NCI-H748 treated with DMSO at 0.1 percent for 48 hours (cell line): ENCODE results near the gene LILRB1.
"Not testable (repeated sequence)": the region's sequence is repeated elsewhere in the genome, so short reads cannot be mapped to it uniquely, and the experiment has no call there.

Experiments used
- DNase-seq: peaks from one replicate; lab custom pipeline; 2025; lab: John Stamatoyannopoulos, UW

LILRB1 gene

GRCh38 chr19:54624934-54625730 is 5.2 kb upstream of the LILRB1 start:
- not testable (repeated sequence) for DNase-seq

DNA sequence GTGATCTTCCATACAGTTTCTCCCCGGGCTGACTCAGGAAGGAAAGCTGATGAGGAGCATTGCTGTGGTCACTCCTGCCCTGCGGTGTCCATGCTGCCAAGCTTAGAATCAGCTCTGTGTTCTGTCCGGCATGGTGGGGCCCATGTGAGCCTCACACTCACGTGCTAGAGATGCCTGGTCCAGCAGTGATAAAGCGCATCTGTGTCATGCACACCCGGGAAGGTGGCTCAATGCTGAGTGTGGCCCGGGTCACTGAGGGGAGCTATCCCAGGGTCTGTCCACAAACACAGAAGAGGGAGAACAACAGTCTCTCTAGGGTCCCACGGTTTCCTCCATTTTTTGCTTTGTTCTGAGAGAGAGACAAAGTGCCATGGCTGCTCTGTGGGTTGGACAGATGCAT is 3.5 kb upstream of the LILRB1 start:
- DNase-seq: no peak

- not testable (repeated sequence) for DNase-seq
Measured at GRCh38 chr19:54627912-54628311, 2.4 kb upstream of the LILRB1 start.

DNA sequence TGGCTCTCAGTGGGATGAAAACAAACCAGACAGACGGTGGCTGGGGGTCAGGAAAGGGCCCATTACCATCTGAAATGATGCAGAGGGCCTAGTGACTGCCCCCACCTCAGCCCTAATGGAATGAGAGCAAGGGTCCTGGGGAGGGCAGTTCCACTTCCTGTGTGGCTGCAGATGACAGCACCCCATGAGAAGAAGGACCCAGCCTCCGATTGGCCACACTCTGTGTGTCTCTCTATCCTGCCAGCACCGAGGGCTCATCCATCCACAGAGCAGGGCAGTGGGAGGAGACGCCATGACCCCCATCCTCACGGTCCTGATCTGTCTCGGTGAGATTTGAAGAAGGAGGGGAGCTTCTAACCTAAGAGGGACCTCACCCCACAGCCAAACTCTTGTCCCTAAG is 498 bp downstream of the LILRB1 start:
- DNase-seq: no peak

DNA sequence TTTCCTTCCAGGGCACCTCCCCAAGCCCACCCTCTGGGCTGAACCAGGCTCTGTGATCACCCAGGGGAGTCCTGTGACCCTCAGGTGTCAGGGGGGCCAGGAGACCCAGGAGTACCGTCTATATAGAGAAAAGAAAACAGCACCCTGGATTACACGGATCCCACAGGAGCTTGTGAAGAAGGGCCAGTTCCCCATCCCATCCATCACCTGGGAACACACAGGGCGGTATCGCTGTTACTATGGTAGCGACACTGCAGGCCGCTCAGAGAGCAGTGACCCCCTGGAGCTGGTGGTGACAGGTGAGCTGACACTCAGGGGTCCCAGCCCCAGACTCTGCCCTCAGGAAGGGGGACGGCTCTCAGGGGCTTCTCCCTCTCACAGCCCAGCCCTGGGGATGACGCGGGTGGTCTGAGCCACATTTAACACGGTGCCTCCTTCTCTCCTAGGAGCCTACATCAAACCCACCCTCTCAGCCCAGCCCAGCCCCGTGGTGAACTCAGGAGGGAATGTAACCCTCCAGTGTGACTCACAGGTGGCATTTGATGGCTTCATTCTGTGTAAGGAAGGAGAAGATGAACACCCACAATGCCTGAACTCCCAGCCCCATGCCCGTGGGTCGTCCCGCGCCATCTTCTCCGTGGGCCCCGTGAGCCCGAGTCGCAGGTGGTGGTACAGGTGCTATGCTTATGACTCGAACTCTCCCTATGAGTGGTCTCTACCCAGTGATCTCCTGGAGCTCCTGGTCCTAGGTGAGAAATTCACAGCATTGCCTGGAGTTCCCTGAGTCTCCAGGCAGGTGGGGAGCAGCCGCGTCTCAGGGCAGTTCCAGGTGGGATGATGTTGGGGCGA is 1.4 kb downstream of the LILRB1 start:
- DNase-seq: not testable (repeated sequence)

DNA sequence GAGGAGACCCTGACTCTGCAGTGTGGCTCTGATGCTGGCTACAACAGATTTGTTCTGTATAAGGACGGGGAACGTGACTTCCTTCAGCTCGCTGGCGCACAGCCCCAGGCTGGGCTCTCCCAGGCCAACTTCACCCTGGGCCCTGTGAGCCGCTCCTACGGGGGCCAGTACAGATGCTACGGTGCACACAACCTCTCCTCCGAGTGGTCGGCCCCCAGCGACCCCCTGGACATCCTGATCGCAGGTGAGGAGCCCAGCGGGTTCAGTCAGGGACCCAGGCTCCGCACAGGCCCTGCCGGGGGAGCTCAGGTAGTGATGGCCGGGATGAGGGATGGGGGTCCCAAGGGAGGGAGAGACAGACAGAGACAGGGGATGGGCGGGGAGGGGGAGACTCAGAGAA is 2.2 kb downstream of the LILRB1 start:
- not testable (repeated sequence) for DNase-seq

DNA sequence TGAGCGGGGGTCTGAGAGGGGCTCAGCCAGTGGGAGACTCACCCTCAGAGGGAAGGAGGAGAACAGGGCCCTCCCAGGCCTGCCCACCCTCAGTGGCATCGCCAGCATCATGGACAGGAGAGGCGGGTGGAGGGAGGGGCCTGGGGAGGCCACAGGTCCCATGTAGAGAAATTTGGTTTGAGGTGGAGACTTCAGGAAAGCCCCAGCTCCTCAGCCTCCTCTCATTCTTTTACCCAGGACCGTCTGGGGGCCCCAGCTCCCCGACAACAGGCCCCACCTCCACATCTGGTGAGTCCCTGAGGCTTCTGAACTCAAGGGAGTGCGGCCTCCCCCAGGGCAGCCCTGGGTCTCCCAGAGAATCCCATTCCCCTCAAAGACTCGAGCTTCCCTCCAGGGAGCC is 3.1 kb downstream of the LILRB1 start:
- no peak for DNase-seq

- DNase-seq: not testable (repeated sequence)
Measured at GRCh38 chr19:54636081-54636480, 5.8 kb downstream of the LILRB1 start.

GRCh38 chr19:54638683-54639082 is 8.4 kb downstream of the LILRB1 start:
- no peak for DNase-seq

GRCh38 chr19:54642953-54643352 is 12.7 kb downstream of the LILRB1 start:
- DNase-seq: not testable (repeated sequence)

DNA sequence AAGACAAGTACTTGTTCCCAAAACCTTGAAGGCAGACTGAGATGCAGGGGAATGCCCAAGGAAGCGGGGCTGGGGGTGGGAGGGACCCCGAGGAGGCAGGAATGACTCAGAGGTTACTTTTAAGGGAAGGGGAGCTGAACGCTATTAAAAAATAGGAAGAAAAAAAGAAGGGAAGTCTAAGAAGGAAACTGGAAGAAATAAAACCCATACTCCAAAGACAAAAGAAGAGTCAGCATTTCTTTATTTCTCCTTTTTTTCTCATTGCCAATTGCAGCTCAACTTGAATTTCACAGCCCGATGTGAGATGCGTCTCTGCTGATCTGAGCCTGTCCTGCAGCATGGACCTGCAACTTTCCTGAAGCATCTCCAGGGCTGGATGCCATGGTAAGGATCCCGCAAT is 13.3 kb downstream of the LILRB1 start:
- DNase-seq: not testable (repeated sequence)

- no peak for DNase-seq
Measured at GRCh38 chr19:54644056-54644455, 13.8 kb downstream of the LILRB1 start.

- no peak for DNase-seq
Measured at GRCh38 chr19:54646331-54646841, 16.1 kb downstream of the LILRB1 start.

- DNase-seq: no peak
Measured at GRCh38 chr19:54648129-54648528, 17.8 kb downstream of the LILRB1 start.

DNA sequence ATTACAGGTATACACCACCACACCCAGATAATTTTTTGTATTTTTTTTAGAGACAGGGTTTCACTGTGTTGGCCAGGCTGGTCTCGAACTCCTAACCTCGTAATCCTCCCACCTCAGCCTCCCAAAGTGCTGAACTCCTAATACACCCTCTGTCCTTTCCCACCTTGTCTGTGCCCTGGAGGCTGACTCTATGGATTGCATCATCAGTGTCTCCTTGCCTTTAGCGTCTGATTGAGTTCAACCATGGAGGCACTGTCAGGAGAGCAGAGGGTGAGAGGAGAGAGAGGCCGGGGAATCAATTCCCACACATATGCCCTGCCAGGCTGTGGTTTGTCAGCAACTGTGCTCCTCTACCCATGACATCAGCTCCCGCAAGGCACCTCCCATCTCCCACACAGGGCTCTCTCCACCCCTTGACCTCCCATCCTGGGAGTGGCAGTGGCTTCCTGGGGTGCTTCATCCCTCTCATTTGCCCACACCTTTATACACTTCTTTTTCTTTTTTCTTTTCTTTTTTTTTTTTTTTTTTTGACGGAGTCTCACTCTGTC is 19.9 kb downstream of the LILRB1 start:
- no peak for DNase-seq

DNA sequence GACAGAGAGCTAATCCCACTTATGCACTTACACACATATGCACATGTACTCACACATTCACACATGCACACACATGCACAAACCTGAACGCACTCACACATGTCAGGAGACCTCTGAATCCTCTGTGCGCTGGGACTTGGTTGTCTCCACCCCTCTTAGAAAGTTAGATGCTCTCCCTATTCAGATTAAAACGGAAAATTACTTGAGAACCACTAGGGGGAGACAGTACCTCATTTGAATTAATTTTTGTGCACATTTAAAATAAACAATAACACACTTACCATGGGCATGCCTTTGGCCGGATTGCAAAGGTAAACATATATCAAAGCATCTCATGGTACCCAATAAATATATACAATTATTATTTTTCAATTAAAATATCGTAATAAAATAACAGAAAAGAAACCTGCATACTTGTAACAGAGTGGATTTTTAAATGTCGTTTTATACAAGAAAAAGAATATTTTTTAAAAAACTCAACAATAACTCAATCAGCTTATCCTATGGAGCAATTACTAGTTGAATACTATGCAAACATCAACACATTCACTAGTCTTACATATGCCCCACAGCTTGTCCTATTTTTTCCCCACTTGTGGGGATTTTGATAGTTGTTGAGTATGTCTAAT is 23.0 kb downstream of the LILRB1 start:
- DNase-seq: peak; percentile 12

DNA sequence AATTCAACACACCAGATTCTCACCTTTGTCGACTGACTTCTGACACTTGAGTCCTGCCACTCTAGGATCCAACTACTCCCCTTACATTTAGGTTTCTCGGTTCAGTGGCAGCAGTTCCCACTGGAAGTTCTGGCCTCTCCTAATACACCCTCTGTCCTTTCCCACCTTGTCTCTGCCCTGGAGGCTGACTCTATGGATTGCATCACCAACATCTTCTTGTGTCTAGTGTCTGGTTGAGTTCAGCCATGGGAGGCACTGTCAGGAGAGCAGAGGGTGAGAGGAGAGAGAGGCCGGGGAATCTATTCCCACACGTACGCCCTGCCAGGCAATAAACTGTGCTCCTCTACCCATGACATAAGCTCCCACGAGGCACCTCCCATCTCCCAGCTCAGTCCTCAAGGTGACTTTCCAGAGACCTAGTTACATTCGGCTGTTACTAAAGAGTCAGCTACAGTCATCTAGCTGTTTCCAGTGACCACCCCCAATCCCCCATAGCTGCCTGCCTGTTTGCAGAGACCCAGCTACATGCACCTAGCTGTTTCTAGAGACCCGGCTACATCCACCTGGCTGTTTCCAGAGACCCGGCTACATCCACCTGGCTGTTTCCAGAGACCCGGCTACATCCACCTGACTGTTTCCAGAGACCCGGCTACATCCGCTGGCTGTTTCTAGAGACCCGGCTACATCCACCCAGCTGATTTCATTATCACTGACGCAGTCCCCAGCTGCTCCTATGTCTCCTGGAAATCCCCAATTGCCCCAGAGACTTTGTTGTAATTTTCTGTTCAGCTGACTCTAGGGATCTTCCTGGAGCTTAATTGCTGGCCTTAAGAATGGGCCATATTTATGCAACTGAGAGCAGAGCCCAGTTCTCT is 24.4 kb downstream of the LILRB1 start:
- DNase-seq: no peak

GRCh38 chr19:54659300-54659699 is 29.0 kb downstream of the LILRB1 start:
- no peak for DNase-seq

GRCh38 chr19:54660306-54660705 is 30.0 kb downstream of the LILRB1 start:
- no peak for DNase-seq

- no peak for DNase-seq
Measured at GRCh38 chr19:54660964-54661363, 30.7 kb downstream of the LILRB1 start.

- DNase-seq: no peak
Measured at GRCh38 chr19:54661846-54662481, 31.7 kb downstream of the LILRB1 start.
